Left ventricle myocardium inferior (tissue), 1 donor: Measurements from ENCODE around the gene INSL6. TPM values are rescaled to one million over a fixed set of nuclear protein-coding genes. Genes with fewer than 3 reads are reported as not detected.

Experiments used
- DNase-seq: peaks from one replicate; pipeline ENCODE4 v3.0.0-alpha.2; 2020
- H3K27ac ChIP-seq: fragments of 200-600 bp; replicated peaks from 2 replicates; pipeline ENCODE4 v1.8.0; 2021
- H3K27me3 ChIP-seq: fragments of 200-600 bp; 2 replicates; pipeline ENCODE4 v1.8.0; 2021; ENCODE audit warnings: low read depth
- H3K36me3 ChIP-seq: fragments of 200-600 bp; 2 replicates; pipeline ENCODE4 v1.8.0; 2021
- H3K4me1 ChIP-seq: fragments of 200-600 bp; 2 replicates; pipeline ENCODE4 v1.8.0; 2021
- H3K4me3 ChIP-seq: fragments of 200-600 bp; 2 replicates; pipeline ENCODE4 v1.8.0; 2021; ENCODE audit warnings: mild to moderate bottlenecking, moderate library complexity
- H3K9me3 ChIP-seq: fragments of 200-600 bp; replicated peaks from 2 replicates; pipeline ENCODE4 v1.8.0; 2021
- CTCF ChIP-seq: fragments of 200-600 bp; IDR thresholded peaks from 2 replicates; pipeline ENCODE4 v1.8.0; 2021; ENCODE audit warnings: antibody characterized with exemption, mild to moderate bottlenecking, borderline replicate concordance
- intact Hi-C: fragments of 100-400 bp; cut with micrococcal nuclease; formaldehyde crosslinking; loops from one replicate; pipeline ENCODE4 v1.11.0; 2022
- long read RNA-seq: library from polyadenylated mRNA; unstranded; transcript quantifications from one replicate; pipeline ENCODE4 v2.0.0, GENCODE V29; 2021
- total RNA-seq: library from RNA; stranded (reverse); fragmentation: NEBNext Ultra II Directional; extraction: Animal tissue kit (Norgen Biotek cat#: 25700); gene quantifications from one replicate; pipeline ENCODE4 v1.2.1, GENCODE V29; 2021
- donor health status: DM: no; HTN: yes; CAD: no; lungs with severe emphysema.

INSL6 gene
- total RNA-seq: not detected
- long read RNA-seq: 0 reads

- DNase-seq: no peak
- peaks cover 5% of the 10 kb centered on the region for H3K9me3 ChIP-seq
- no peaks in the 10 kb centered on the region for H3K4me1 ChIP-seq
- H3K4me3 ChIP-seq: no peak within 1 kb of the TSS
- no peak within 1 kb of the TSS for H3K27ac ChIP-seq
- intact Hi-C loops: loop anchor here (5.0 kb wide), 2 partner anchors 257 to 407 kb away; no protein-coding TSS in a partner anchor
- H3K36me3 ChIP-seq: no peaks in the 10 kb centered on the region
- no peak for TF ChIP-seq CTCF
- peaks cover 10% of the 10 kb centered on the region for H3K27me3 ChIP-seq
These were observed at the start of gene INSL6 for GRCh38 chr9:5185220-5185840. TSS of gene INSL6 (minus strand) at chr9:5185639. CDS start at chr9:5185602, 37 bp downstream.

GRCh38 chr9:5231212-5231611 lies 45.8 kb upstream of the INSL6 start, which contains the start of gene INSL4:
TSS of gene INSL4 (plus strand) at chr9:5231419. CDS start at chr9:5231524, 105 bp downstream.
- no peak for DNase-seq
- Histone ChIP-seq H3K4me3 (no peak within 1 kb of the TSS), H3K36me3 (no peaks in the 10 kb centered on the region), H3K27ac (no peak within 1 kb of the TSS), H3K9me3 (no peaks in the 10 kb centered on the region), H3K27me3 (peaks cover 18% of the 10 kb centered on the region), H3K4me1 (no peaks in the 10 kb centered on the region)
- TF ChIP-seq CTCF: no peak
- intact Hi-C loops: no loop called here

GRCh38 chr9:5230554-5230953 lies 45.1 kb upstream of the INSL6 start:
- Histone ChIP-seq H3K27me3 (peaks cover 18% of the 10 kb centered on the region), H3K4me3 (no peak overlapping the region), H3K9me3 (no peaks in the 10 kb centered on the region), H3K36me3 (no peaks in the 10 kb centered on the region), H3K4me1 (no peaks in the 10 kb centered on the region), H3K27ac (no peak overlapping the region)
- DNase-seq: no peak
- TF ChIP-seq CTCF: no peak
- intact Hi-C loops: no loop called here

GRCh38 chr9:5205071-5205470 lies 19.6 kb upstream of the INSL6 start:
- Histone ChIP-seq H3K27me3 (peaks cover 10% of the 10 kb centered on the region), H3K4me1 (no peaks in the 10 kb centered on the region), H3K9me3 (peaks cover 4% of the 10 kb centered on the region), H3K36me3 (no peaks in the 10 kb centered on the region), H3K27ac (no peak overlapping the region), H3K4me3 (no peak overlapping the region)
- no peak for TF ChIP-seq CTCF
- no peak for DNase-seq
- intact Hi-C loops: no loop called here

- DNase-seq: no peak
- no peaks in the 10 kb centered on the region for H3K36me3 ChIP-seq
- H3K27ac ChIP-seq: no peak overlapping the region
- no peaks in the 10 kb centered on the region for H3K4me1 ChIP-seq
- peaks cover 5% of the 10 kb centered on the region for H3K27me3 ChIP-seq
- peaks cover 11% of the 10 kb centered on the region for H3K9me3 ChIP-seq
- TF ChIP-seq CTCF: no peak
- no peak overlapping the region for H3K4me3 ChIP-seq
- intact Hi-C loops: no loop called here
These were observed 10.0 kb upstream of the INSL6 start for GRCh38 chr9:5195463-5195862.
